ENCODE measurements around the gene JAZF1.

JAZF1 gene

GRCh38 chr7:28165261-28165660, 15.3 kb downstream of the JAZF1 start:
- DNase-seq = no peak

GRCh38 chr7:28163949-28164348, 16.6 kb downstream of the JAZF1 start:
- no peak for DNase-seq

GRCh38 chr7:28161331-28161730, 19.3 kb downstream of the JAZF1 start:
- no peak for DNase-seq

GRCh38 chr7:28160551-28160991, 20.0 kb downstream of the JAZF1 start:
- no peak for DNase-seq

- no peak for DNase-seq
Observed at GRCh38 chr7:28157831-28158416, 22.7 kb downstream of the JAZF1 start.

- DNase-seq = no peak
Observed at GRCh38 chr7:28157076-28157745, 23.4 kb downstream of the JAZF1 start.

- no peak for DNase-seq
Observed at GRCh38 chr7:28156401-28156800, 24.2 kb downstream of the JAZF1 start.

GRCh38 chr7:28155964-28156363, 24.6 kb downstream of the JAZF1 start:
- no peak for DNase-seq

GRCh38 chr7:28155019-28155660, 25.5 kb downstream of the JAZF1 start:
- no peak for DNase-seq

GRCh38 chr7:28152594-28152993, 28.0 kb downstream of the JAZF1 start:
- DNase-seq = no peak

GRCh38 chr7:28151965-28152364, 28.6 kb downstream of the JAZF1 start:
- no peak for DNase-seq

- DNase-seq = no peak
Observed at GRCh38 chr7:28149291-28150101, 31.1 kb downstream of the JAZF1 start.

GRCh38 chr7:28145931-28146330, 34.7 kb downstream of the JAZF1 start:
- no peak for DNase-seq

GRCh38 chr7:28145090-28145626, 35.4 kb downstream of the JAZF1 start:
- DNase-seq = no peak

- DNase-seq = peak; percentile 6
Observed at GRCh38 chr7:28144266-28144665, 36.3 kb downstream of the JAZF1 start.

GRCh38 chr7:28142650-28143049, 37.9 kb downstream of the JAZF1 start:
- no peak for DNase-seq

GRCh38 chr7:28140979-28141378, 39.6 kb downstream of the JAZF1 start:
- DNase-seq = no peak

- DNase-seq = no peak
Observed at GRCh38 chr7:28138837-28139236, 41.8 kb downstream of the JAZF1 start.

- no peak for DNase-seq
Observed at GRCh38 chr7:28137463-28137862, 43.1 kb downstream of the JAZF1 start.

GRCh38 chr7:28136885-28137284, 43.7 kb downstream of the JAZF1 start:
- no peak for DNase-seq

- DNase-seq = no peak
Observed at GRCh38 chr7:28136420-28136819, 44.2 kb downstream of the JAZF1 start.

- DNase-seq = no peak
Observed at GRCh38 chr7:28135760-28136159, 44.8 kb downstream of the JAZF1 start.

- no peak for DNase-seq
Observed at GRCh38 chr7:28135315-28135714, 45.3 kb downstream of the JAZF1 start.
